Measurements from ENCODE around the gene COL9A2.
A peak's percentile ranks its signal among the peaks of the same experiment; 100 is the strongest.

COL9A2 gene

GRCh38 chr1:40317394-40318074 lies 448 bp upstream of the COL9A2 start:
- no peak for DNase-seq

- DNase-seq: no peak
Observed at GRCh38 chr1:40315795-40316594, 1.1 kb downstream of the COL9A2 start.

- peak; percentile 90 for DNase-seq
Observed at GRCh38 chr1:40315239-40315794, 1.8 kb downstream of the COL9A2 start.

GRCh38 chr1:40314721-40315238 lies 2.3 kb downstream of the COL9A2 start:
- DNase-seq: no peak

GRCh38 chr1:40313958-40314720 lies 2.9 kb downstream of the COL9A2 start:
- no peak for DNase-seq

GRCh38 chr1:40313329-40313957 lies 3.6 kb downstream of the COL9A2 start:
- DNase-seq: no peak

GRCh38 chr1:40312238-40313205 lies 4.6 kb downstream of the COL9A2 start:
- DNase-seq: no peak

GRCh38 chr1:40311692-40312091 lies 5.4 kb downstream of the COL9A2 start:
- no peak for DNase-seq

- DNase-seq: no peak
Observed at GRCh38 chr1:40310983-40311642, 6.0 kb downstream of the COL9A2 start.

- DNase-seq: no peak
Observed at GRCh38 chr1:40310129-40310461, 7.0 kb downstream of the COL9A2 start.

GRCh38 chr1:40309374-40310128 lies 7.5 kb downstream of the COL9A2 start:
- DNase-seq: no peak

- DNase-seq: no peak
Observed at GRCh38 chr1:40308036-40308727, 8.9 kb downstream of the COL9A2 start.

GRCh38 chr1:40307186-40307585 lies 9.9 kb downstream of the COL9A2 start:
- no peak for DNase-seq

GRCh38 chr1:40306296-40306695 lies 10.8 kb downstream of the COL9A2 start:
- DNase-seq: no peak

- DNase-seq: no peak
Observed at GRCh38 chr1:40305871-40306270, 11.2 kb downstream of the COL9A2 start.

- no peak for DNase-seq
Observed at GRCh38 chr1:40305451-40305850, 11.6 kb downstream of the COL9A2 start.

GRCh38 chr1:40303790-40304189 lies 13.3 kb downstream of the COL9A2 start:
- DNase-seq: no peak

- DNase-seq: no peak
Observed at GRCh38 chr1:40303051-40303771, 13.9 kb downstream of the COL9A2 start.

GRCh38 chr1:40302475-40302874 lies 14.6 kb downstream of the COL9A2 start:
- no peak for DNase-seq
